ENCODE results near the gene C5AR1.
"Not testable (repeated sequence)": the region's sequence is repeated elsewhere in the genome, so short reads cannot be mapped to it uniquely, and the experiment has no call there.

C5AR1 gene

DNA sequence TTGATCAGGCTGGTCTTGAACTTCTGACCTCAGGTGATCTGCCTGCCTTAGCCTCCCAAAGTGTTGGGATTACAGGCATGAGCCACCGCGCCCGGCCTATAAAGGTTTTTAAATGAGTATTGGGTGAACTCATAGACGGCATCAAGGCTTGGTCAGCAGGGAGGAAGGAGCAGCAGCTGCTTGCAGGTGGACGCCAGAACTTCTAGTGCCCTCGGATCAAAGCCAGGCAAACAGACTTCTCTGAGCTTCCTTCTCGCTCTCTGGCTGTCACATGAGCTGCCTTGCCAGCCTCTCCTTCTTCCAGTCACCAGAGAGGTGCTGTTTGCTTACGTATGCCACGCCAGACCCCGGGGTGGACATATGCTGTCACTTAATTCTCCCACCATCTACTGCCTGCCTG, 55.8 kb downstream of the C5AR1 start:
- DNase-seq (ENCODE audit: low read depth in 2 of 2), result not testable (repeated sequence)

- DNase-seq (ENCODE audit: low read depth in 2 of 2), result peak; percentile 45 to 52
These were observed 60.5 kb downstream of the C5AR1 start for GRCh38 chr19:47370045-47370611.

GRCh38 chr19:47371261-47371660, 61.6 kb downstream of the C5AR1 start:
- DNase-seq (ENCODE audit: low read depth in 2 of 2), result no peak

Measured in fibroblast of skin of left quadriceps (primary cell).